Activated CD4-positive, alpha-beta T cell treated with anti-CD3 and anti-CD28 coated beads for 36 hours (primary cell): ENCODE measurements around the gene FRMD3. TPM values are rescaled to one million over a fixed set of nuclear protein-coding genes. Genes with fewer than 3 reads are reported as not detected.

Source experiments
- ATAC-seq: fragments of 200-7000 bp; cut with Tn5 transposase; one replicate; pipeline ENCODE4 v1.10.0; 2021; ENCODE audit warnings: mild to moderate bottlenecking, moderate library complexity
- CTCF ChIA-PET: fragments of 350-600 bp; sonication (Branson Sonifier 250); formaldehyde crosslinking; loops from one replicate; lab custom pipeline; 2021; ENCODE audit warnings: antibody characterized with exemption; lab: Charles Lee
- POLR2A ChIA-PET: fragments of 350-600 bp; sonication (Branson Sonifier 250); formaldehyde crosslinking; loops from one replicate; lab custom pipeline; 2021; ENCODE audit warnings: antibody characterized with exemption, inconsistent platforms; lab: Charles Lee
- DNase-seq: peaks from one replicate; pipeline ENCODE4 v3.0.0-alpha.2; 2020
- H3K27ac Mint-ChIP-seq: one replicate; pipeline ENCODE4 v1.8.0; 2021; ENCODE audit warnings: mixed read lengths
- H3K27me3 Mint-ChIP-seq: one replicate; pipeline ENCODE4 v1.8.0; 2021; ENCODE audit warnings: mixed read lengths
- H3K36me3 Mint-ChIP-seq: one replicate; pipeline ENCODE4 v1.8.0; 2021; ENCODE audit warnings: low read depth, mixed read lengths
- H3K4me1 Mint-ChIP-seq: one replicate; pipeline ENCODE4 v1.8.0; 2021; ENCODE audit warnings: mixed read lengths
- H3K4me3 Mint-ChIP-seq: one replicate; pipeline ENCODE4 v1.8.0; 2021; ENCODE audit warnings: mild to moderate bottlenecking, moderate library complexity, mixed read lengths
- H3K9me3 Mint-ChIP-seq: one replicate; pipeline ENCODE4 v1.8.0; 2021; ENCODE audit warnings: low read depth, mixed read lengths
- intact Hi-C, 2 experiments: fragments of 100-400 bp; cut with DNase I in 1 of 2; cut with micrococcal nuclease in 1 of 2; formaldehyde crosslinking; loops; one replicate each; pipeline versions ENCODE4 v1.14.2 to v1.15.1; 2022 to 2024; cut with DNase I, micrococcal nuclease
- total RNA-seq, 2 experiments: library from RNA; stranded (reverse); gene quantifications; one replicate each; pipeline ENCODE4 v1.2.3, GENCODE V29; 2021

The FRMD3 gene
- total RNA-seq, 2 experiments from 2014 or later: 0.35 to 0.46 TPM

DNA sequence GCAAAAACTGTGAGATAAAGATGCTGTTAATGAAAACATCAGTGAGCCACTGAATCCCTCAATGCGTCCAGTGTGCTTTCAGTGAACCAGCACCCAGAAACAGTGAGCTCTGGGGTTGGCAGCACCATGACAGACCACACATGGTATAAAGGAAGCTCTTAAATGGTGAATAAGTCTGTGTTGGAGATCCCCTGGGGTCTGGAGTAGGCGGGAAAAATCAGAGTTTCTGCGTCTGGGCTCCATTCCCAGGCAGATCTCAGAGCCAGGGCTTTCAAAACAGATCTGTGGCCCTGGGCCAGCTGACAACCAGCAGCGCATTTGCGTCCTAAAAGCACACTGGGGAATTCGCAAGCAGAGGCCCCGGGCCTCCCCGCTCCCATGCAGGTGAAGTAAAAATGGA is 233.5 kb downstream of the FRMD3 start:
- ChIA-PET CTCF (interaction anchor here (0.6 to 2.0 kb wide), 2 partner anchors 30 to 39 kb away, joined by 3 to 8 read pairs; no protein-coding TSS in a partner anchor), POLR2A (no interaction called here)
- intact Hi-C loops: no loop called here
- H3K4me1 Mint-ChIP-seq: no peaks in the 10 kb centered on the region
- ATAC-seq (no peak), DNase-seq (no peak)
- H3K9me3 Mint-ChIP-seq: no peaks in the 10 kb centered on the region
- H3K36me3 Mint-ChIP-seq: no peaks in the 10 kb centered on the region
- H3K27me3 Mint-ChIP-seq: no peaks in the 10 kb centered on the region
- no peak overlapping the region for H3K4me3 Mint-ChIP-seq
- no peak overlapping the region for H3K27ac Mint-ChIP-seq

DNA sequence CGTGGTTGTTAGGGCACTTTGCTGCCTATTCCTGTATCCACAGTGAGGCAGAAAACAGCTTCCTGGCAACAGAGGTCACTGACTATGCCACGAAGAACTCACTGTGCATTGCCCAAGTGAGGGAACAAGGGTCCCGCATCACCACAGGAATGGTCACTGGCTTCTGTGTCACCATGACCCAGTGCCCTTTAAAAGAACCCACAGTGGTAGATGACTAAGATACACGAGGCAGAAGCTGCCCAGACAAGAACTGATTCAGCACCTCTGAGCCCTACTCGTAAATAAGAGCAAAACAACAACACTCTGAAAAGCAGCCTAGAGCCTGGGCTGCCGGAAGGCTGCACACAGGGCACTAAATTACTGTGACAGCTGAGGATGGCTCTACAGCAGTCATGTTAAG is 238.6 kb downstream of the FRMD3 start:
- Mint-ChIP-seq H3K27ac (no peak overlapping the region), H3K4me3 (no peak overlapping the region), H3K27me3 (no peaks in the 10 kb centered on the region), H3K36me3 (no peaks in the 10 kb centered on the region), H3K4me1 (no peaks in the 10 kb centered on the region), H3K9me3 (no peaks in the 10 kb centered on the region)
- ChIA-PET POLR2A (no interaction called here), CTCF (no interaction called here)
- DNase-seq: no peak
- ATAC-seq: no peak
- intact Hi-C loops: no loop called here

DNA sequence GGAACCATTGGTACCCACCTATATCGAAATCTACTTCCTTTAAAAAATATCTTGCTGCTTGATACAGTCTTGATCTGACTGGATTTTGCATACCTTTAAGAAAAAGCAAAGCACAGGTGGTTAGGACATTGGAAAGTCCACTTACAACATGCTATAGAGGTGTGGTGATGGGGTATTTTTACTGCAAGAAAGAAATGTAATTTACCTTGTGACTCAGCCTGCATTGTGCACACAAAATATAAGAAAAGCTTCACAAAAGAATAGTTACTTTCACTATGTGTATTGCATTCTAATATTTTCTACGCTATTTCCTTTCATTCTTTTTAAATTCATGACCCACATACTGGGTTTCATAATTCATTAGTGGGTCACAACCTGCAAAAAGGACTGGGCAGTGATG is 239.1 kb downstream of the FRMD3 start:
- Mint-ChIP-seq H3K27ac (no peak overlapping the region), H3K9me3 (no peaks in the 10 kb centered on the region), H3K27me3 (no peaks in the 10 kb centered on the region), H3K4me3 (no peak overlapping the region), H3K36me3 (no peaks in the 10 kb centered on the region), H3K4me1 (no peaks in the 10 kb centered on the region)
- CTCF ChIA-PET: no interaction called here
- intact Hi-C loops: no loop called here
- no peak for ATAC-seq
- POLR2A ChIA-PET: no interaction called here
- DNase-seq: no peak

DNA sequence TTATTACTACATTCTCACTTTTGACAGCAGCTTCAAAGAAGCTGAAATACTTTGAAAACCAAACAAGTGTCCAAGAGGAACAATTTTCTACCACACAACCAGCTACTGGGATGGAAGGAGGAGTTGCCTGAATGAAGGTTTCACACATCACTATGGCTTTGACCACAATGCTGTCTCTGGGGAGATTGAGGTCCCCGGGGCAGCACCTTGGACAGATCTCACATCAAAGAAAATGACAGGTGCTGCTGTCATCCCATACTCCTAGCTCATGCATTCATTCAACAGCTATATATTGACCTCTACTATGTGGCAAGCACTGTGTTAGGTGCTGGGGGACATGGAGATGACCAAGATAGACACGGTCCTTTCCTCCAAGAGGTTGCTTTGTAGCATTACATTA is 242.1 kb downstream of the FRMD3 start:
- no peaks in the 10 kb centered on the region for H3K9me3 Mint-ChIP-seq
- ChIA-PET POLR2A (no interaction called here), CTCF (no interaction called here)
- peaks cover 3% of the 10 kb centered on the region for H3K36me3 Mint-ChIP-seq
- ATAC-seq (no peak), DNase-seq (peak; percentile 10)
- H3K4me3 Mint-ChIP-seq: no peak overlapping the region
- no peaks in the 10 kb centered on the region for H3K27me3 Mint-ChIP-seq
- H3K4me1 Mint-ChIP-seq: no peaks in the 10 kb centered on the region
- intact Hi-C loops: no loop called here
- H3K27ac Mint-ChIP-seq: no peak overlapping the region

DNA sequence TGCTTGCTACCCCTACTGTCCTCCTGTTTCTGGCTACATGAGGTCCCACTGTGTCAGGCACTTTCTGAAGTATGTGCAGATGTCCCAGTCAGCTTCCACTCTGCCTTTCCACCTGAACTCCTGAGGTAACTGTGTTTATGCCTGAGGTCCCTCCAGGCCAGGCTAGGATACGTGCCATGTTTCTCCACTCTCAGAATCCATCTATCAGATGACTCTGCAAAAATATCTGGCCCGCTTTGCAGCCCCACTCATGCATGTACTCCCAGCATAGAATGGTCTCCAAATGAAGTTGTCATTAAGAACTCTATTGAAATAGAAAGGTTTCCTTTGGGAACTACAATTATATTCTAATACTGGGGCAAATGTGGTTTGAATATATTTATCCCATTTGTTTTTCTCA is 243.4 kb downstream of the FRMD3 start:
- Mint-ChIP-seq H3K27ac (no peak overlapping the region), H3K4me3 (no peak overlapping the region), H3K27me3 (no peaks in the 10 kb centered on the region), H3K36me3 (peaks cover 3% of the 10 kb centered on the region), H3K4me1 (no peaks in the 10 kb centered on the region), H3K9me3 (no peaks in the 10 kb centered on the region)
- CTCF ChIA-PET: interaction anchor here (1.9 kb wide), 1 partner anchor 40 kb away, joined by 5 read pairs; no protein-coding TSS in a partner anchor
- DNase-seq (no peak), ATAC-seq (no peak)
- POLR2A ChIA-PET: no interaction called here
- intact Hi-C loops: no loop called here

DNA sequence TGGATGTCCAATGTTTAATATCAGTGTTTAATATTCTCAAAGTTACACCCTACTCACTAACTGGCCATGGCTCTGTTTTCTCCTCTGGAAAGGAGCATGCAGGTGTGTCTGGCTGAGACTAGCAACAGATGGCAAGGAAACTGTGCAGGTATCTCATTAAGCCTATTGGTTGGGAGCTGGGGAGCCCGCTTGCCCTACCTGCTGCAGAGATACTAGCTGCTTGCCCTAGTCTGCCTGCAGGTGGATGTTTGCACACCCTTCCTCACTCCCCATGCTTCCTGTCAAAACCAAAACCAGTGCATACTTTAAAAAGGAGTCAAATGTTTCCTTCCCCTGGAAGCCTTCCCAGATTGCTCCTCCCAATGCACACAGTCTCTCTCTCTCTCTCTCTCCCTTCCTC is 247.0 kb downstream of the FRMD3 start:
- H3K4me3 Mint-ChIP-seq: no peak overlapping the region
- DNase-seq: no peak
- intact Hi-C loops: no loop called here
- POLR2A ChIA-PET: no interaction called here
- H3K27ac Mint-ChIP-seq: no peak overlapping the region
- no peaks in the 10 kb centered on the region for H3K9me3 Mint-ChIP-seq
- no peaks in the 10 kb centered on the region for H3K4me1 Mint-ChIP-seq
- CTCF ChIA-PET: no interaction called here
- no peaks in the 10 kb centered on the region for H3K27me3 Mint-ChIP-seq
- peaks cover 3% of the 10 kb centered on the region for H3K36me3 Mint-ChIP-seq
- no peak for ATAC-seq

DNA sequence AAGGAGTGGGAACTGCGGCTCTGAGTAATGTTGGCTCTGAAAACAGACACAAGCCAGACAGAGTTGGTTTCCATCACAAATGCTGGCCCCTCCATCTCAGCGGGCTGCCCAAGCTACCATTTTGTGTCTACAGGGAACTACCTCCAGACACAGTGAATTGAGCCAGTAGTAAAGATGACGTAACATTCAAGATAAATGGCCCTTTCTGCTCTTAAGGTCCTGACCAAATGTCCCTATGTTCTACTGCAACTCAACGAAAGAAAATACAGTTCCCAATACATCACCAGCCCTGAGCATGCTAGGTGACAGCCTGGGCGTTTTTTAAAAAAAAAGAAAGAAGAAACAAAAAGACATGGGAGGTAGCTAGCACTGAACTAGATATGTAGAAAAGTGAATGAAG is 247.5 kb downstream of the FRMD3 start:
- POLR2A ChIA-PET: no interaction called here
- DNase-seq (no peak), ATAC-seq (no peak)
- Mint-ChIP-seq H3K4me1 (no peaks in the 10 kb centered on the region), H3K4me3 (no peak overlapping the region), H3K27me3 (no peaks in the 10 kb centered on the region), H3K9me3 (no peaks in the 10 kb centered on the region), H3K36me3 (peaks cover 3% of the 10 kb centered on the region), H3K27ac (no peak overlapping the region)
- intact Hi-C loops: no loop called here
- CTCF ChIA-PET: no interaction called here

DNA sequence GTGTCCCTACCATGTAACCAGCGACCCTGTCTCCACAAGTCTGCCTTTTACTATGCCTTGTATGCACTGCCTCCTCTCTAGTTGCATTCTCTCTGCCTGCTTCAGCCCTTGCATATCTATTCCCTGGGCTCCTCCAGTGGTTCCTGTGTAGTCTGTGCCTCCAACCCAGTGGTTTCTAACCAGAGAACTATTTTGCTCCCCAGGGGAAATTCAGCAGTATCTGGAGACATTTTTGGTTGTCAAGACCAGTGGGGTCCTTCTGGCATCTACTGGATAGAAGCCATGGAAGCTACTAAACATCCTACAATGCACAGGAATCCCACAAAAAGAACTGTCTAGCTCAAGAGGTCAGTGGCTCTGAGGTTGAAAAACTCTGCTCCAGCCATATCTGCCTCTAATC is 251.2 kb downstream of the FRMD3 start:
- Mint-ChIP-seq H3K27me3 (no peaks in the 10 kb centered on the region), H3K36me3 (no peaks in the 10 kb centered on the region), H3K27ac (no peak overlapping the region), H3K9me3 (no peaks in the 10 kb centered on the region), H3K4me3 (no peak overlapping the region), H3K4me1 (no peaks in the 10 kb centered on the region)
- intact Hi-C loops: no loop called here
- CTCF ChIA-PET: interaction anchor here (0.6 to 1.1 kb wide), 2 partner anchors 49 to 59 kb away, joined by 3 read pairs; no protein-coding TSS in a partner anchor
- no peak for ATAC-seq
- POLR2A ChIA-PET: no interaction called here
- no peak for DNase-seq

DNA sequence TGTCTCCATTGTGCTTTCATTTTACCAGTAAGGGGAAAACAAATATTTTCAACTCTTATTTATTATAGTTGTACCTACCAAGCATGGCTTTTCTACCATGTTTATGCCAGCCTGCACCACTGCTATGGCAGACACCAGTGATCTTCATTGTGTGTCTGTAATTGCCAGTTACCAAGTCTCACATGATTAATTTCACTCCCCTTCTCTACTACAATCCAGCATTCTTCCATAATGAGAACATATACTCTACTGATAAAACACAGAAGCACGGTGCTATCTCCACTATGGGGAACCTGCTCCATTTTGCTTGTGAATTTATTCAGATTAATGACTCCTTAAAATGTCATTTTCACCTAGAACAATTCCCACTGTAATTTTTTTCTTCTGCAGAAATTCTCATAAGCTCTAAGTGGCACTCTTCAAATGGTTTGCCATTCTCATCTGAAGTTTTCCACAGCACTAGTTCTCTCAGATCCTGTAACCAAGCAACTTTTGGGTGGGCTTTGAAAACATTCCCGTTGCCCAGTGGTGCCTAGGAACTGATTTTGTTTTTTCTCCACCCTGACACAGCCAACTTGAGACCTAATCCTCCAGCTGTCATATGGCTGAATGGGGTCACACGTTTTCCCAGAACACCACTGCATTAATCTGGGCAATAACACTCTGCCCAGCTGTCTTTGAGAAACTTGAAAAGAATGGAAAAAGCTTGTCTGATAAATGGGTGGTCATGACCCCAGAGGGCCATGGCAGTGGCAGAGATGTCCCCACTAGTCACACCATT is 252.6 kb downstream of the FRMD3 start:
- intact Hi-C loops: no loop called here
- H3K27ac Mint-ChIP-seq: no peak overlapping the region
- CTCF ChIA-PET: no interaction called here
- no peaks in the 10 kb centered on the region for H3K4me1 Mint-ChIP-seq
- ATAC-seq: no peak
- no peak for DNase-seq
- POLR2A ChIA-PET: no interaction called here
- no peak overlapping the region for H3K4me3 Mint-ChIP-seq
- no peaks in the 10 kb centered on the region for H3K9me3 Mint-ChIP-seq
- H3K27me3 Mint-ChIP-seq: no peaks in the 10 kb centered on the region
- H3K36me3 Mint-ChIP-seq: no peaks in the 10 kb centered on the region

DNA sequence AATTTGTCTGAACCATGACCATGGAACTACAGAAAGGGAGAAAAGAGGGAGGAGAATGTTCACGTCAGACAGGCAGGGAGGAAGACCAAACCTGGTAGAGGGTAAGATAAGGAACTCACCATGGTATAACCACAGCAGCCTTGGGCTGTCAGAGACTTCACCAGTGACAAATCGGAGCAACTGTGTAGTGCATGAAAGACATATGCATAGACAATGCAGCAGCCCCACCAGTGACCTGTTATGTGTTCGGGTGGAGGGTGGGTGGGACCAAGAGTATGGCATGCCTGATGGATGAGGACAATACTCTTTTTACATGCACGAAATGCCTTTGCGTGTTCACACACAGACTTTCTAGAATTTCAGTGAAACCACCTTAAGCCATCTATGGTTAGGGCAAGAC is 253.5 kb downstream of the FRMD3 start:
- Mint-ChIP-seq H3K27me3 (no peaks in the 10 kb centered on the region), H3K9me3 (no peaks in the 10 kb centered on the region), H3K36me3 (no peaks in the 10 kb centered on the region), H3K27ac (no peak overlapping the region), H3K4me3 (no peak overlapping the region), H3K4me1 (no peaks in the 10 kb centered on the region)
- intact Hi-C loops: no loop called here
- no peak for ATAC-seq
- ChIA-PET POLR2A (no interaction called here), CTCF (no interaction called here)
- DNase-seq: no peak

DNA sequence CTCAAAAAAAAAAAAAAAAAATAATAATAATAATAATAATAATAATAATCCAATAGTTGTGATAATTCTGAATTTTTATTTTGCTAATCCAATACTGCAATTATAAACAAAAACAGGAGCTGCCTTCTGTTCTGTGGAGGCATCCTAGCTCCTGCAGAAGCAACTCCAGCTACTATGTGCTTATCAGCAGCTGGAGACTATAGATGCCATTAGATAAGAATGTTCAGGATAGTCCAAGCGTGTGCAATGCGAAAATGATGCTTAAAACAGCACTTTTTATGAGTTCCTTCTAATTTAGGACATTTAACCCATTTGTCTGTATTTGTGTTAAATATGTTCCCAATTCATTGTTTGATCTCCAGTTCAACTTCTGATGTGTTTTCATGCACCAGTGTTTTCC is 254.7 kb downstream of the FRMD3 start:
- Mint-ChIP-seq H3K4me1 (no peaks in the 10 kb centered on the region), H3K4me3 (no peak overlapping the region), H3K27me3 (no peaks in the 10 kb centered on the region), H3K27ac (no peak overlapping the region), H3K36me3 (no peaks in the 10 kb centered on the region), H3K9me3 (no peaks in the 10 kb centered on the region)
- POLR2A ChIA-PET: no interaction called here
- CTCF ChIA-PET: interaction anchor here (1.4 kb wide), 1 partner anchor 10 kb away, joined by 7 read pairs; no protein-coding TSS in a partner anchor
- intact Hi-C loops: no loop called here
- DNase-seq (no peak), ATAC-seq (no peak)
